Uterus (tissue), 2 donors: ENCODE data around the gene TNFRSF11A.

ENCODE experiments used
- CTCF ChIP-seq, 4 experiments: fragments of 200-600 bp in 2 of 4; fragments of 450-650 bp in 2 of 4; sonication (generic) in 2 of 4; IDR thresholded peaks; one replicate each; pipeline ENCODE4 v1.5.1; 2016 to 2019; ENCODE audit warnings: antibody characterized with exemption in 4 of 4, mild to moderate bottlenecking in 2 of 4, moderate library complexity in 1 of 4
- POLR2A ChIP-seq, 2 donors: fragments of 450-650 bp; IDR thresholded peaks; one replicate each; pipeline ENCODE4 v1.6.1; 2016; ENCODE audit warnings: antibody characterized with exemption in 2 of 2, mild to moderate bottlenecking in 1 of 2, moderate library complexity in 1 of 2

- no peak for TF ChIP-seq CTCF (IDR thresholded peaks at IDR 0.05)
- no peak for TF ChIP-seq POLR2A (IDR thresholded peaks at IDR 0.05)
Measured at GRCh38 chr18:62328586-62329525, 3.7 kb downstream of the TNFRSF11A start.
